22Rv1 (cell line): ENCODE results near the gene ABLIM3.

Source experiments
- ZFX ChIP-seq: fragments of 450-650 bp; IDR thresholded peaks from 2 replicates; pipeline ENCODE4 v1.6.1; 2017; ENCODE audit warnings: antibody characterized with exemption, borderline replicate concordance
- TF ChIP-seq, protein P1 (sequence below): fragments of 450-650 bp; IDR thresholded peaks from 2 replicates; pipeline ENCODE4 v1.5.1; 2017; ENCODE audit warnings: mild to moderate bottlenecking

DNA sequence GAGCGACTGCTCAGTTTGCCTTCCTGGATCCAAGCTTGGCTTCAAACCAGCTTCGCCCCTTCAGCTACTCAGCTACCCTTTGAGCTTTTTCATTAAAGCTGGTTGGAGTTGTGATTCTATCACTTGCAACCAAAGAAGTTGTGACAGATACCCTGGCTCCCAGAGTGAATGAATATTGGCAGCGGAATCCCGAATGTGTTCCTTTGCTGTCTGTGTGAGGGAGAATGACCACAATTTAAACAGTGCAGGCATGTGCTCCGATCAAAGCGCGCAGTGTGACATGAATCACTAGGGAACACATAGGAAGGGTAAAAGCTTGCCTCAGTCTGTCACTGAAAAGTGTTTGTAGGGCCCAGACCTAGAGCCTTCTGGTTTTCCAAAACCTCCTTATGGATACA lies 123.8 kb downstream of the ABLIM3 start:
- TF ChIP-seq, protein P1, sequence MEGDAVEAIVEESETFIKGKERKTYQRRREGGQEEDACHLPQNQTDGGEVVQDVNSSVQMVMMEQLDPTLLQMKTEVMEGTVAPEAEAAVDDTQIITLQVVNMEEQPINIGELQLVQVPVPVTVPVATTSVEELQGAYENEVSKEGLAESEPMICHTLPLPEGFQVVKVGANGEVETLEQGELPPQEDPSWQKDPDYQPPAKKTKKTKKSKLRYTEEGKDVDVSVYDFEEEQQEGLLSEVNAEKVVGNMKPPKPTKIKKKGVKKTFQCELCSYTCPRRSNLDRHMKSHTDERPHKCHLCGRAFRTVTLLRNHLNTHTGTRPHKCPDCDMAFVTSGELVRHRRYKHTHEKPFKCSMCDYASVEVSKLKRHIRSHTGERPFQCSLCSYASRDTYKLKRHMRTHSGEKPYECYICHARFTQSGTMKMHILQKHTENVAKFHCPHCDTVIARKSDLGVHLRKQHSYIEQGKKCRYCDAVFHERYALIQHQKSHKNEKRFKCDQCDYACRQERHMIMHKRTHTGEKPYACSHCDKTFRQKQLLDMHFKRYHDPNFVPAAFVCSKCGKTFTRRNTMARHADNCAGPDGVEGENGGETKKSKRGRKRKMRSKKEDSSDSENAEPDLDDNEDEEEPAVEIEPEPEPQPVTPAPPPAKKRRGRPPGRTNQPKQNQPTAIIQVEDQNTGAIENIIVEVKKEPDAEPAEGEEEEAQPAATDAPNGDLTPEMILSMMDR = peak; percentile 27
- no peak for TF ChIP-seq ZFX
